Motor neuron (in vitro differentiated cells): Measurements from ENCODE around the gene LRRC47. TPM values are rescaled to one million over a fixed set of nuclear protein-coding genes. Genes with fewer than 3 reads are reported as not detected.
A peak's percentile ranks its signal among the peaks of the same experiment; 100 is the strongest.

Experiments used
- ATAC-seq, 8 experiments: fragments of 200-7000 bp; cut with Tn5 transposase; replicated peaks in 6 of 8; 2 replicates each; pipeline ENCODE4 v1.8.0; 2021; ENCODE audit warnings: mild to moderate bottlenecking in 8 of 8, moderate library complexity in 8 of 8
- H3K27ac ChIP-seq, 2 donors: fragments of 250-450 bp; sonication (Bioruptor Pico); 2 replicates each; pipeline ENCODE4 v1.9.0; 2021; ENCODE audit warnings: antibody characterized with exemption in 2 of 2, mild to moderate bottlenecking in 2 of 2, moderate library complexity in 1 of 2
- H3K4me1 ChIP-seq, 2 donors: fragments of 250-450 bp; sonication (Bioruptor Pico); replicated peaks in 1 of 2; 2 replicates each; pipeline ENCODE4 v1.6.1; 2021; ENCODE audit warnings: antibody characterized with exemption in 2 of 2, mild to moderate bottlenecking in 2 of 2, moderate library complexity in 1 of 2
- H3K4me3 ChIP-seq, 5 donors: fragments of 250-450 bp; sonication (Bioruptor Pico); 2 replicates each; pipeline ENCODE4 v1.9.0; 2021; ENCODE audit warnings: antibody characterized with exemption in 5 of 5, mild to moderate bottlenecking in 5 of 5, moderate library complexity in 4 of 5
- WGBS, 10 experiments: fragments of 450-650 bp; shearing (Covaris generic); methylation state at CpG; one replicate each; pipeline ENCODE4 v1.0.0; 2022; 5-methylcytosine and 5-hydroxymethylcytosine counted together
- in situ Hi-C, 9 experiments: fragments of 400-800 bp; cut with MboI; loops; one replicate each; pipeline ENCODE4 v1.15.0; 2021; ENCODE audit warnings: low sequenced_read_pairs in 9 of 9, low pct_unique_long_range_greater_than_20kb in 2 of 9; ENCODE audit not compliant: unreplicated experiment in 9 of 9
- total RNA-seq, 8 experiments: library from RNA; unstranded; fragments of 300-600 nt; gene quantifications; 2 replicates each; pipeline versions ENCODE4 v1.2.3 to v1.2.4, GENCODE V29; 2022

Gene LRRC47
- total RNA-seq, 8 experiments from 2014 or later, result 27.4 to 59.1 (median 39.8) TPM

GRCh38 chr1:3771108-3772026, 24.9 kb downstream of the LRRC47 start:
- in situ Hi-C loops, result no loop called here
- no peak overlapping the region for H3K27ac ChIP-seq
- WGBS, 10 experiments, result 20 to 94% (median 72%) methylated on average over 1 to 16 of the region's 32 CpGs; no CpG with 5 or more reads in 3 of the 10 experiments
- H3K4me3 ChIP-seq, result peak overlapping the region; percentile 19 to 50 (median 45)
- ATAC-seq, result no peak
- peaks cover 32 to 54% of the 10 kb centered on the region in 2 donors for H3K4me1 ChIP-seq

- Histone ChIP-seq H3K27ac (no peak overlapping the region), H3K4me1 (peaks cover 23 to 42% of the 10 kb centered on the region in 2 donors), H3K4me3 (no peak overlapping the region)
- in situ Hi-C loops, result no loop called here
- WGBS, 10 experiments, result 14 to 91% (median 73%) methylated on average over 1 to 4 of the region's 16 CpGs; no CpG with 5 or more reads in 4 of the 10 experiments
- no peak for ATAC-seq
These were observed 26.1 kb downstream of the LRRC47 start for GRCh38 chr1:3770047-3770765.

- Histone ChIP-seq H3K4me1 (peaks cover 11 to 29% of the 10 kb centered on the region in 2 donors), H3K4me3 (no peak overlapping the region), H3K27ac (no peak overlapping the region)
- no peak for ATAC-seq
- in situ Hi-C loops, result no loop called here
- 60 to 93% (median 90%) methylated on average over 2 to 16 of the region's 22 CpGs; no CpG with 5 or more reads in 3 of the 10 experiments for WGBS, 10 experiments
These were observed 27.4 kb downstream of the LRRC47 start for GRCh38 chr1:3768811-3769390.

GRCh38 chr1:3767328-3767925, 28.9 kb downstream of the LRRC47 start:
- no peak for ATAC-seq
- Histone ChIP-seq H3K4me1 (peaks cover 11 to 16% of the 10 kb centered on the region in 2 donors), H3K27ac (no peak overlapping the region), H3K4me3 (no peak overlapping the region)
- in situ Hi-C loops, result no loop called here
- WGBS, 10 experiments, result 71 to 100% (median 88%) methylated on average over 1 to 11 of the region's 17 CpGs; no CpG with 5 or more reads in 3 of the 10 experiments

- WGBS, 10 experiments, result 20 to 87% (median 83%) methylated on average over 1 to 24 of the region's 31 CpGs; no CpG with 5 or more reads in 4 of the 10 experiments
- peak in 4 of 8 experiments; percentile 18 to 39 (median 24) for ATAC-seq
- no peak overlapping the region for H3K4me3 ChIP-seq
- H3K4me1 ChIP-seq, result no peaks in the 10 kb centered on the region
- in situ Hi-C loops, result no loop called here
- no peak overlapping the region for H3K27ac ChIP-seq
These were observed 32.8 kb downstream of the LRRC47 start for GRCh38 chr1:3763351-3764125.

- peak in 4 of 8 experiments; percentile 7 to 40 (median 18) for ATAC-seq
- no peak overlapping the region for H3K27ac ChIP-seq
- in situ Hi-C loops, result no loop called here
- no peaks in the 10 kb centered on the region for H3K4me1 ChIP-seq
- WGBS, 10 experiments, result 80 to 83% methylated on average over 2 to 3 of the region's 12 CpGs; no CpG with 5 or more reads in 8 of the 10 experiments
- H3K4me3 ChIP-seq, result no peak overlapping the region
These were observed 33.4 kb downstream of the LRRC47 start for GRCh38 chr1:3762873-3763228.

- WGBS, 10 experiments, result 31 to 85% (median 83%) methylated on average over 2 to 8 of the region's 15 CpGs; no CpG with 5 or more reads in 7 of the 10 experiments
- peak in 5 of 8 experiments; percentile 20 to 37 (median 29) for ATAC-seq
These were observed 34.0 kb downstream of the LRRC47 start for GRCh38 chr1:3762151-3762872.

GRCh38 chr1:3761296-3762010, 34.8 kb downstream of the LRRC47 start:
- ATAC-seq, result peak in 2 of 8 experiments; percentile 10 to 22
- Histone ChIP-seq H3K4me1 (no peaks in the 10 kb centered on the region), H3K4me3 (no peak overlapping the region), H3K27ac (no peak overlapping the region)
- in situ Hi-C loops, result no loop called here
- 40 to 100% (median 74%) methylated on average over 1 to 13 of the region's 17 CpGs; no CpG with 5 or more reads in 1 of the 10 experiments for WGBS, 10 experiments

More at GRCh38 chr1:3762151-3762872, 34.0 kb downstream of the LRRC47 start:
- Histone ChIP-seq H3K4me1 (no peaks in the 10 kb centered on the region), H3K4me3 (no peak overlapping the region), H3K27ac (no peak overlapping the region)
- in situ Hi-C loops, result no loop called here

GRCh38 chr1:3759796-3760195, 36.5 kb downstream of the LRRC47 start:
- 18 to 100% (median 61%) methylated on average over 1 to 6 of the region's 6 CpGs for WGBS, 10 experiments
- in situ Hi-C loops, result no loop called here
- Histone ChIP-seq H3K4me3 (no peak overlapping the region), H3K27ac (no peak overlapping the region), H3K4me1 (no peaks in the 10 kb centered on the region)
- peak in 2 of 8 experiments; percentile 84 to 87 for ATAC-seq

- Histone ChIP-seq H3K4me3 (no peak overlapping the region), H3K27ac (no peak overlapping the region), H3K4me1 (no peaks in the 10 kb centered on the region)
- in situ Hi-C loops, result no loop called here
- 0 to 100% (median 82%) methylated on average over 3 to 6 of the region's 6 CpGs for WGBS, 10 experiments
- ATAC-seq, result peak in 2 of 8 experiments; percentile 72 to 80
These were observed 37.1 kb downstream of the LRRC47 start for GRCh38 chr1:3759164-3759563.

GRCh38 chr1:3756394-3756793, 39.9 kb downstream of the LRRC47 start:
- H3K27ac ChIP-seq, result peak overlapping the region in 1 of 2 donors; percentile 26
- H3K4me3 ChIP-seq, result no peak overlapping the region
- ATAC-seq, result no peak
- in situ Hi-C loops, result no loop called here
- H3K4me1 ChIP-seq, result no peaks in the 10 kb centered on the region
- WGBS, 10 experiments, result 10 to 85% (median 79%) methylated on average over 4 to 20 of the region's 21 CpGs; no CpG with 5 or more reads in 2 of the 10 experiments
